Measurements from ENCODE around the gene NRXN3.

- TF ChIP-seq EP300 (IDR thresholded peaks at IDR 0.05): no peak
- TF ChIP-seq, protein P1, sequence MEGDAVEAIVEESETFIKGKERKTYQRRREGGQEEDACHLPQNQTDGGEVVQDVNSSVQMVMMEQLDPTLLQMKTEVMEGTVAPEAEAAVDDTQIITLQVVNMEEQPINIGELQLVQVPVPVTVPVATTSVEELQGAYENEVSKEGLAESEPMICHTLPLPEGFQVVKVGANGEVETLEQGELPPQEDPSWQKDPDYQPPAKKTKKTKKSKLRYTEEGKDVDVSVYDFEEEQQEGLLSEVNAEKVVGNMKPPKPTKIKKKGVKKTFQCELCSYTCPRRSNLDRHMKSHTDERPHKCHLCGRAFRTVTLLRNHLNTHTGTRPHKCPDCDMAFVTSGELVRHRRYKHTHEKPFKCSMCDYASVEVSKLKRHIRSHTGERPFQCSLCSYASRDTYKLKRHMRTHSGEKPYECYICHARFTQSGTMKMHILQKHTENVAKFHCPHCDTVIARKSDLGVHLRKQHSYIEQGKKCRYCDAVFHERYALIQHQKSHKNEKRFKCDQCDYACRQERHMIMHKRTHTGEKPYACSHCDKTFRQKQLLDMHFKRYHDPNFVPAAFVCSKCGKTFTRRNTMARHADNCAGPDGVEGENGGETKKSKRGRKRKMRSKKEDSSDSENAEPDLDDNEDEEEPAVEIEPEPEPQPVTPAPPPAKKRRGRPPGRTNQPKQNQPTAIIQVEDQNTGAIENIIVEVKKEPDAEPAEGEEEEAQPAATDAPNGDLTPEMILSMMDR (IDR thresholded peaks at IDR 0.05): no peak
- TF ChIP-seq POLR2AphosphoS5 (IDR thresholded peaks at IDR 0.05): no peak
Measured at GRCh38 chr14:78367355-78367754, 197.2 kb downstream of the NRXN3 start.

All from stomach (tissue), 4 donors.